GM23338 (cell line): Measurements from ENCODE around the gene AP5S1. TPM values are rescaled to one million over a fixed set of nuclear protein-coding genes. Genes with fewer than 3 reads are reported as not detected.

Source experiments
- ATAC-seq: fragments of 200-7000 bp; cut with Tn5 transposase; 3 replicates; pipeline ENCODE4 v1.9.1; 2020
- DNase-seq: peaks from one replicate; pipeline ENCODE4 v3.0.0-alpha.2; 2015; ENCODE audit warnings: low spot score
- H2AFZ ChIP-seq: fragments of 200-600 bp; sonication (generic); 2 replicates; pipeline ENCODE4 v1.8.0; 2016; ENCODE audit warnings: antibody characterized with exemption, mild to moderate bottlenecking, moderate library complexity
- H3F3A ChIP-seq: fragments of 200-600 bp; sonication (generic); replicated peaks from 2 replicates; pipeline ENCODE4 v1.8.0; 2017; ENCODE audit warnings: antibody characterized with exemption, mixed run types, low read depth
- H3K27ac ChIP-seq: fragments of 200-600 bp; sonication (generic); 2 replicates; pipeline ENCODE4 v1.6.1; 2016; ENCODE audit warnings: low read depth
- H3K27me3 ChIP-seq: fragments of 200-600 bp; sonication (generic); 2 replicates; pipeline ENCODE4 v1.8.0; 2016; ENCODE audit warnings: mild to moderate bottlenecking, mixed run types, moderate library complexity; ENCODE audit not compliant: insufficient read depth
- H3K36me3 ChIP-seq: fragments of 200-600 bp; sonication (generic); 2 replicates; pipeline ENCODE4 v1.8.0; 2016; ENCODE audit warnings: mild to moderate bottlenecking; ENCODE audit not compliant: insufficient read depth
- H3K4me1 ChIP-seq: fragments of 200-600 bp; sonication (generic); 2 replicates; pipeline ENCODE4 v1.8.0; 2016; ENCODE audit warnings: mild to moderate bottlenecking, moderate library complexity; ENCODE audit not compliant: insufficient read depth
- H3K4me2 ChIP-seq: fragments of 200-600 bp; sonication (generic); 2 replicates; pipeline ENCODE4 v1.7.1; 2017; ENCODE audit warnings: mixed run types
- H3K4me3 ChIP-seq: fragments of 200-600 bp; sonication (generic); 2 replicates; pipeline ENCODE4 v1.6.1; 2016; ENCODE audit warnings: mixed run types
- H3K79me2 ChIP-seq: fragments of 200-600 bp; sonication (generic); replicated peaks from 2 replicates; pipeline ENCODE4 v1.8.0; 2017; ENCODE audit warnings: mild to moderate bottlenecking; ENCODE audit not compliant: insufficient read depth
- H3K9me2 ChIP-seq: fragments of 200-600 bp; sonication (generic); 2 replicates; pipeline ENCODE4 v1.8.0; 2017; ENCODE audit not compliant: insufficient read depth
- H4K20me1 ChIP-seq: fragments of 200-600 bp; sonication (generic); replicated peaks from 2 replicates; pipeline ENCODE4 v1.8.0; 2017; ENCODE audit warnings: mild to moderate bottlenecking; ENCODE audit not compliant: insufficient read depth
- H3K27ac Mint-ChIP-seq: 2 replicates; pipeline ENCODE4 v1.8.0; 2020; ENCODE audit warnings: inconsistent platforms, mild to moderate bottlenecking, moderate library complexity, mixed read lengths
- H3K27me3 Mint-ChIP-seq: 3 replicates; pipeline ENCODE4 v1.8.0; 2022; ENCODE audit warnings: low read depth, mild to moderate bottlenecking, moderate library complexity, mixed read lengths, inconsistent platforms; ENCODE audit not compliant: insufficient read depth, poor library complexity
- H3K36me3 Mint-ChIP-seq: 3 replicates; pipeline ENCODE4 v1.8.0; 2021; ENCODE audit warnings: low read depth, mild to moderate bottlenecking, inconsistent platforms, moderate library complexity, mixed read lengths
- H3K4me1 Mint-ChIP-seq: 3 replicates; pipeline ENCODE4 v1.8.0; 2020; ENCODE audit warnings: mild to moderate bottlenecking, inconsistent platforms, mixed read lengths
- H3K4me3 Mint-ChIP-seq: 3 replicates; pipeline ENCODE4 v1.8.0; 2021; ENCODE audit warnings: moderate library complexity, mild to moderate bottlenecking, inconsistent platforms, mixed read lengths
- H3K9me3 Mint-ChIP-seq: 3 replicates; pipeline ENCODE4 v1.8.0; 2020; ENCODE audit warnings: moderate library complexity, mild to moderate bottlenecking, inconsistent platforms, mixed read lengths
- CTCF ChIP-seq, 2 experiments: fragments of 200-600 bp in 1 of 2; sonication (generic) in 1 of 2; conservative IDR thresholded peaks; 2 replicates each; pipeline versions ENCODE4 v1.5.1 to v1.6.1; 2016 to 2017; ENCODE audit warnings: antibody characterized with exemption in 2 of 2, low read depth in 2 of 2, mild to moderate bottlenecking in 2 of 2, moderate library complexity in 1 of 2
- ETS1 ChIP-seq: IDR thresholded peaks from 2 replicates; pipeline ENCODE4 v1.6.1; 2016; ENCODE audit warnings: antibody characterized with exemption
- EZH2 ChIP-seq: fragments of 200-600 bp; sonication (generic); IDR thresholded peaks from one replicate; pipeline ENCODE4 v1.8.0; 2017; ENCODE audit warnings: antibody characterized with exemption, mild to moderate bottlenecking, low read depth; ENCODE audit not compliant: unreplicated experiment
- EZH2phosphoT487 ChIP-seq: fragments of 200-600 bp; sonication (generic); IDR thresholded peaks from one replicate; pipeline ENCODE4 v1.8.1; 2018; ENCODE audit warnings: antibody characterized with exemption; ENCODE audit not compliant: unreplicated experiment
- JUNB ChIP-seq: IDR thresholded peaks from one replicate; pipeline ENCODE4 v1.6.1; 2016; ENCODE audit warnings: antibody characterized with exemption; ENCODE audit not compliant: unreplicated experiment
- NANOG ChIP-seq: IDR thresholded peaks from 2 replicates; pipeline ENCODE4 v1.6.1; 2016; ENCODE audit warnings: antibody characterized with exemption, borderline replicate concordance
- POLR2AphosphoS5 ChIP-seq: IDR thresholded peaks from 2 replicates; pipeline ENCODE4 v1.6.1; 2016; ENCODE audit warnings: antibody characterized with exemption, low read depth
- REST ChIP-seq: IDR thresholded peaks from one replicate; pipeline ENCODE4 v1.6.1; 2018; ENCODE audit warnings: antibody characterized with exemption; ENCODE audit not compliant: unreplicated experiment
- STAT1 ChIP-seq: IDR thresholded peaks from one replicate; pipeline ENCODE4 v1.6.1; 2016; ENCODE audit warnings: antibody characterized with exemption; ENCODE audit not compliant: unreplicated experiment
- ZNF331 ChIP-seq: fragments of 250-450 bp; sonication (Bioruptor Pico); IDR thresholded peaks from 2 replicates; pipeline ENCODE4 v1.5.0; 2020; ENCODE audit warnings: low read depth, mild to moderate bottlenecking, moderate library complexity
- ZNF462 ChIP-seq: fragments of 250-450 bp; sonication (Bioruptor Pico); IDR thresholded peaks from 2 replicates; pipeline ENCODE4 v1.5.0; 2020; ENCODE audit warnings: mild to moderate bottlenecking, moderate library complexity
- polyA plus RNA-seq: library from polyadenylated mRNA; unstranded; fragments of >200 nt; fragmentation: Nextera tagmentation; extraction: Ambion mirVana; gene quantifications from 2 replicates; pipeline ENCODE4 v1.2.1, GENCODE V29; 2016
- total RNA-seq: library from RNA; depleted of rRNA; stranded (reverse); fragments of >200 nt; shearing (Covaris generic); gene quantifications from 2 replicates; pipeline ENCODE4 v1.2.3, GENCODE V29; 2014

Gene AP5S1
- total and polyA plus RNA-seq, 2 experiments from 2014 or later = 1.8 to 2.8 TPM

GRCh38 chr20:3796477-3797225, 23.7 kb upstream of the AP5S1 start (continued):
- no peak for TF ChIP-seq EZH2phosphoT487
- no peak for TF ChIP-seq ZNF331 (CRISPR knock-in tag)
- no peak for TF ChIP-seq STAT1
- no peak for TF ChIP-seq REST
- TF ChIP-seq ETS1 = no peak
- TF ChIP-seq EZH2 = no peak
- TF ChIP-seq JUNB = no peak
- no peak for TF ChIP-seq NANOG
- TF ChIP-seq CTCF (conservative IDR thresholded peaks at IDR 0.05; ENCODE audit: low read depth in 2 of 2) = no peak

- Histone ChIP-seq H3K36me3 (no peaks in the 10 kb centered on the region), H3K4me3 (peak overlapping the region; percentile 68), H2AFZ (no peak overlapping the region), H3K27ac (no peak overlapping the region), H4K20me1 (no peaks in the 10 kb centered on the region; the same call in 1 of the 2 replicates), H3F3A (peaks cover 17% of the 10 kb centered on the region; the same call in 1 of the 2 replicates), H3K4me1 (peaks cover 43% of the 10 kb centered on the region), H3K9me2 (no peaks in the 10 kb centered on the region), H3K4me2 (peak overlapping the region; percentile 91), H3K27me3 (no peaks in the 10 kb centered on the region), H3K79me2 (no peaks in the 10 kb centered on the region)
- peaks cover 29% of the 10 kb centered on the region for H3K27me3 Mint-ChIP-seq
- ATAC-seq (no peak), DNase-seq (no peak)
- no peaks in the 10 kb centered on the region for H3K9me3 Mint-ChIP-seq
- H3K36me3 Mint-ChIP-seq = peaks cover 20% of the 10 kb centered on the region
- peaks cover 46% of the 10 kb centered on the region for H3K4me1 Mint-ChIP-seq
- peak overlapping the region; percentile 76 for H3K4me3 Mint-ChIP-seq
- H3K27ac Mint-ChIP-seq = no peak overlapping the region
- TF ChIP-seq EZH2 (no peak), POLR2AphosphoS5 (no peak), ZNF462 (CRISPR knock-in tag) (no peak), ETS1 (no peak)
Observed at GRCh38 chr20:3797226-3797545, 23.2 kb upstream of the AP5S1 start.
